HG03139 (cell line): ENCODE results near the gene TMEM74B.
"Not testable (repeated sequence)": the region's sequence is repeated elsewhere in the genome, so short reads cannot be mapped to it uniquely, and the experiment has no call there.

Source experiments
- ATAC-seq: cut with Tn5 transposase; IDR thresholded peaks from one replicate; pipeline ENCODE4 v1.9.1; 2021; ENCODE audit not compliant: unreplicated experiment

TMEM74B gene

GRCh38 chr20:1182106-1182505 lies 2.7 kb downstream of the TMEM74B start:
- no peak for ATAC-seq

- no peak for ATAC-seq
These were observed 3.8 kb downstream of the TMEM74B start for GRCh38 chr20:1180949-1181348.

- ATAC-seq, result no peak
These were observed 6.2 kb downstream of the TMEM74B start for GRCh38 chr20:1178623-1179022.

GRCh38 chr20:1178103-1178502 lies 6.7 kb downstream of the TMEM74B start:
- ATAC-seq, result no peak

- ATAC-seq, result no peak
These were observed 7.1 kb downstream of the TMEM74B start for GRCh38 chr20:1177680-1178079.

GRCh38 chr20:1174787-1175186 lies 10.0 kb downstream of the TMEM74B start:
- no peak for ATAC-seq

- ATAC-seq, result no peak
These were observed 11.1 kb downstream of the TMEM74B start for GRCh38 chr20:1173698-1174097.

- no peak for ATAC-seq
These were observed 13.2 kb downstream of the TMEM74B start for GRCh38 chr20:1171461-1172093.

GRCh38 chr20:1169224-1169623 lies 15.6 kb downstream of the TMEM74B start:
- ATAC-seq, result no peak

- no peak for ATAC-seq
These were observed 17.6 kb downstream of the TMEM74B start for GRCh38 chr20:1166948-1167720.

- no peak for ATAC-seq
These were observed 18.8 kb downstream of the TMEM74B start for GRCh38 chr20:1165941-1166340.

GRCh38 chr20:1165521-1165920 lies 19.3 kb downstream of the TMEM74B start:
- no peak for ATAC-seq

GRCh38 chr20:1164871-1165270 lies 19.9 kb downstream of the TMEM74B start:
- no peak for ATAC-seq

GRCh38 chr20:1163653-1164052 lies 21.1 kb downstream of the TMEM74B start:
- no peak for ATAC-seq

- ATAC-seq, result no peak
These were observed 21.7 kb downstream of the TMEM74B start for GRCh38 chr20:1163105-1163504.

- no peak for ATAC-seq
These were observed 23.8 kb downstream of the TMEM74B start for GRCh38 chr20:1160991-1161390.

GRCh38 chr20:1160496-1160895 lies 24.3 kb downstream of the TMEM74B start:
- no peak for ATAC-seq

GRCh38 chr20:1155342-1155741 lies 29.4 kb downstream of the TMEM74B start:
- ATAC-seq, result no peak

- no peak for ATAC-seq
These were observed 30.1 kb downstream of the TMEM74B start for GRCh38 chr20:1154691-1155090.

GRCh38 chr20:1154226-1154625 lies 30.6 kb downstream of the TMEM74B start:
- ATAC-seq, result no peak

- no peak for ATAC-seq
These were observed 33.8 kb downstream of the TMEM74B start for GRCh38 chr20:1150968-1151367.

GRCh38 chr20:1150218-1150617 lies 34.6 kb downstream of the TMEM74B start:
- ATAC-seq, result no peak

GRCh38 chr20:1149812-1150211 lies 35.0 kb downstream of the TMEM74B start:
- ATAC-seq, result not testable (repeated sequence)
